ENCODE data around the gene VSX2.
A peak's percentile ranks its signal among the peaks of the same experiment; 100 is the strongest.

VSX2 gene

GRCh38 chr14:74223016-74223415, 16.2 kb upstream of the VSX2 start:
- no peak for DNase-seq (ENCODE audit: low spot score)

- no peak for DNase-seq (ENCODE audit: low spot score)
These were observed 7.5 kb upstream of the VSX2 start for GRCh38 chr14:74231784-74232183.

GRCh38 chr14:74235017-74235416, 4.2 kb upstream of the VSX2 start:
- no peak for DNase-seq (ENCODE audit: low spot score)

GRCh38 chr14:74237441-74237840, 1.8 kb upstream of the VSX2 start:
- no peak for DNase-seq (ENCODE audit: low spot score)

GRCh38 chr14:74239848-74240793, 872 bp downstream of the VSX2 start:
- DNase-seq (ENCODE audit: low spot score) = no peak

GRCh38 chr14:74240794-74241651, 1.8 kb downstream of the VSX2 start:
- no peak for DNase-seq (ENCODE audit: low spot score)

- no peak for DNase-seq (ENCODE audit: low spot score)
These were observed 2.4 kb downstream of the VSX2 start for GRCh38 chr14:74241652-74242017.

GRCh38 chr14:74242021-74242779, 3.0 kb downstream of the VSX2 start:
- DNase-seq (ENCODE audit: low spot score) = no peak

GRCh38 chr14:74242780-74243042, 3.5 kb downstream of the VSX2 start:
- DNase-seq (ENCODE audit: low spot score) = no peak

- no peak for DNase-seq (ENCODE audit: low spot score)
These were observed 3.8 kb downstream of the VSX2 start for GRCh38 chr14:74243051-74243450.

- no peak for DNase-seq (ENCODE audit: low spot score)
These were observed 4.9 kb downstream of the VSX2 start for GRCh38 chr14:74244115-74244514.

GRCh38 chr14:74245292-74245691, 6.0 kb downstream of the VSX2 start:
- DNase-seq (ENCODE audit: low spot score) = no peak

GRCh38 chr14:74246542-74246941, 7.3 kb downstream of the VSX2 start:
- no peak for DNase-seq (ENCODE audit: low spot score)

GRCh38 chr14:74248017-74248416, 8.8 kb downstream of the VSX2 start:
- DNase-seq (ENCODE audit: low spot score) = no peak

GRCh38 chr14:74249433-74250375, 10.5 kb downstream of the VSX2 start:
- no peak for DNase-seq (ENCODE audit: low spot score)

GRCh38 chr14:74255281-74255680, 16.0 kb downstream of the VSX2 start:
- DNase-seq (ENCODE audit: low spot score) = no peak

GRCh38 chr14:74257078-74257940, 18.1 kb downstream of the VSX2 start:
- peak; percentile 40 for DNase-seq (ENCODE audit: low spot score)

- DNase-seq (ENCODE audit: low spot score) = no peak
These were observed 18.9 kb downstream of the VSX2 start for GRCh38 chr14:74257941-74258763.

- DNase-seq (ENCODE audit: low spot score) = no peak
These were observed 19.5 kb downstream of the VSX2 start for GRCh38 chr14:74258764-74259035.

GRCh38 chr14:74259513-74259912, 20.3 kb downstream of the VSX2 start:
- DNase-seq (ENCODE audit: low spot score) = no peak

Measured in COLO829 (cell line).